GM12878 (cell line): Measurements from ENCODE around the gene CDKL4. TPM values are rescaled to one million over a fixed set of nuclear protein-coding genes. Genes with fewer than 3 reads are reported as not detected.

Experiments used
- ATAC-seq: fragments of 200-7000 bp; cut with Tn5 transposase; 3 replicates; pipeline ENCODE4 v1.9.1; 2020; ENCODE audit warnings: mild to moderate bottlenecking, moderate library complexity
- BruUV-seq: library from RNA; stranded (reverse); fragments of 400-500 nt; replicated peaks from 2 replicates; lab custom pipeline; 2021; lab: Mats Ljungman, UMichigan
- CTCF ChIA-PET: fragments of 300-600 bp; sonication (Branson Sonifier 250); formaldehyde crosslinking; extraction: SDS; loops from one replicate; lab custom pipeline; 2021; ENCODE audit warnings: inconsistent platforms; lab: Yijun Ruan, JAX
- POLR2A ChIA-PET: fragments of 350-600 bp; formaldehyde crosslinking; extraction: SDS; loops from one replicate; lab custom pipeline; 2021; ENCODE audit warnings: inconsistent platforms; lab: Charles Lee
- RAD21 ChIA-PET: fragments of 300-600 bp; sonication (Branson Sonifier 250); formaldehyde crosslinking; loops from one replicate; lab custom pipeline; 2023; ENCODE audit warnings: antibody characterized with exemption; ENCODE audit not compliant: unreplicated experiment; lab: Charles Lee
- SMC1A ChIA-PET: fragments of 300-600 bp; sonication (Branson Sonifier 250); formaldehyde crosslinking; loops from one replicate; lab custom pipeline; 2023; ENCODE audit not compliant: unreplicated experiment, uncharacterized antibody; lab: Charles Lee
- DNase-seq: peaks from one replicate; pipeline ENCODE4 v3.0.0-alpha.2; 2011; ENCODE audit warnings: low read depth, low spot score
- FAIRE-seq: peaks from 3 replicates; lab custom pipeline; 2011; peaks lifted over from hg19 to GRCh38; lab: Jason Lieb, UNC
- H2AFZ ChIP-seq: 2 replicates; pipeline ENCODE4 v1.6.0; 2011; ENCODE audit warnings: low read depth, low read length, control low read depth; ENCODE audit not compliant: control insufficient read depth
- H3K27ac ChIP-seq: 2 replicates; pipeline ENCODE4 v1.5.1; 2011; ENCODE audit warnings: control low read depth; ENCODE audit not compliant: control insufficient read depth, insufficient read depth
- H3K27me3 ChIP-seq, 2 experiments: replicated peaks in 1 of 2; 2 replicates each; pipeline versions ENCODE4 v1.6.0 to v1.6.1; 2011; ENCODE audit warnings: low read length in 1 of 2; ENCODE audit not compliant: control insufficient read depth in 2 of 2, insufficient read depth in 2 of 2
- H3K36me3 ChIP-seq, 2 experiments: 2 replicates each; pipeline ENCODE4 v1.5.1; 2011; ENCODE audit warnings: low read length in 1 of 2; ENCODE audit not compliant: control insufficient read depth in 2 of 2, insufficient read depth in 2 of 2
- H3K4me1 ChIP-seq: 2 replicates; pipeline ENCODE4 v1.6.1; 2011; ENCODE audit warnings: mild to moderate bottlenecking, low read length, moderate library complexity, mixed read lengths; ENCODE audit not compliant: control insufficient read depth, insufficient read depth
- H3K4me2 ChIP-seq: 2 replicates; pipeline ENCODE4 v1.6.0; 2011; ENCODE audit warnings: control low read depth; ENCODE audit not compliant: control insufficient read depth, insufficient read depth
- H3K4me3 ChIP-seq: fragments of 200-600 bp; sonication (generic); 2 replicates; pipeline ENCODE4 v1.5.1; 2016
- H3K79me2 ChIP-seq: 2 replicates; pipeline ENCODE4 v1.6.0; 2011; ENCODE audit warnings: low read length; ENCODE audit not compliant: control insufficient read depth, insufficient read depth
- H3K9ac ChIP-seq: 2 replicates; pipeline ENCODE4 v1.8.0; 2011; ENCODE audit warnings: low read length, control low read depth, mixed read lengths; ENCODE audit not compliant: control insufficient read depth, insufficient read depth
- H3K9me3 ChIP-seq: replicated peaks from 3 replicates; pipeline ENCODE4 v1.5.1; 2011; ENCODE audit warnings: mild to moderate bottlenecking, low read length; ENCODE audit not compliant: control insufficient read depth, insufficient read depth
- H4K20me1 ChIP-seq: 2 replicates; pipeline ENCODE4 v1.6.0; 2011; ENCODE audit not compliant: control insufficient read depth, insufficient read depth
- ASH2L ChIP-seq: fragments of 300-600, 200-600 bp; sonication (generic); IDR thresholded peaks from 2 replicates; pipeline ENCODE4 v1.6.1; 2017; ENCODE audit warnings: low read depth, mild to moderate bottlenecking, borderline replicate concordance
- BCL11A ChIP-seq: IDR thresholded peaks from 2 replicates; pipeline ENCODE4 v1.6.1; 2011; ENCODE audit warnings: low read depth, low read length
- BCLAF1 ChIP-seq: fragments of 450-650 bp; IDR thresholded peaks from 2 replicates; pipeline ENCODE4 v1.6.1; 2017; ENCODE audit warnings: antibody characterized with exemption, mild to moderate bottlenecking, moderate library complexity
- CBFB ChIP-seq: IDR thresholded peaks from 2 replicates; pipeline ENCODE4 v1.6.1; 2016; ENCODE audit warnings: antibody characterized with exemption, low read depth
- JUNB ChIP-seq: IDR thresholded peaks from 2 replicates; pipeline ENCODE4 v1.6.1; 2016; ENCODE audit warnings: antibody characterized with exemption, mild to moderate bottlenecking
- KDM1A ChIP-seq: fragments of 200-600 bp; sonication (generic); IDR thresholded peaks from 2 replicates; pipeline ENCODE4 v1.6.1; 2016; ENCODE audit warnings: borderline replicate concordance
- NFYA ChIP-seq: IDR thresholded peaks from 2 replicates; pipeline ENCODE4 v1.6.1; 2011; ENCODE audit warnings: low read depth, mild to moderate bottlenecking, low read length, improper control_type of control experiment, borderline replicate concordance
- SMARCA5 ChIP-seq: fragments of 450-650 bp; IDR thresholded peaks from 2 replicates; pipeline ENCODE4 v1.6.1; 2017; ENCODE audit warnings: mild to moderate bottlenecking
- SMC3 ChIP-seq: IDR thresholded peaks from 2 replicates; pipeline ENCODE4 v1.6.1; 2011; ENCODE audit warnings: low read length, improper control_type of control experiment, borderline replicate concordance
- SUZ12 ChIP-seq: fragments of 200-600 bp; sonication (generic); IDR thresholded peaks from one replicate; pipeline ENCODE4 v1.6.1; 2018; ENCODE audit warnings: antibody characterized with exemption, mild to moderate bottlenecking; ENCODE audit not compliant: unreplicated experiment
- ZSCAN29 ChIP-seq: fragments of 450-650 bp; IDR thresholded peaks from 2 replicates; pipeline ENCODE4 v1.6.1; 2017; ENCODE audit warnings: mild to moderate bottlenecking, moderate library complexity
- WGBS: methylation state at CpG from one replicate; pipeline ENCODE4 v1.1.6; 2016; ENCODE audit warnings: low lambda C conversion rate; ENCODE audit not compliant: insufficient replicate concordance, insufficient coverage; ENCODE audit errors: missing lambda C conversion rate; 5-methylcytosine and 5-hydroxymethylcytosine counted together
- in situ Hi-C: fragments of 300-500 bp; cut with MboI; formaldehyde crosslinking; loops from 9 replicates; pipeline ENCODE4 v1.14.3; 2018; ENCODE audit warnings: mixed read lengths
- intact Hi-C: fragments of 100-400 bp; cut with micrococcal nuclease; formaldehyde crosslinking; loops from one replicate; pipeline ENCODE4 v1.14.2; 2022; ENCODE audit not compliant: unreplicated experiment
- polyA plus RNA-seq, 11 experiments: library from polyadenylated mRNA; depleted of rRNA in 4 of 11; unstranded in 6 of 11; stranded (reverse) in 5 of 11; fragments of >200 nt; fragmentation: Nextera tagmentation in 4 of 11; fragmentation: Illumina TruSeq in 1 of 11; extraction: Ambion mirVana in 4 of 11; extraction: Trizol in 1 of 11; gene quantifications; 1 replicate in 1 of 11; 2 replicates in 10 of 11; pipeline versions ENCODE4 v1.2.1 to v1.2.3, GENCODE V29; 2011 to 2016; ENCODE audit warnings: inconsistent platforms in 2 of 11, missing spikeins in 2 of 11, low read depth in 1 of 11
- total RNA-seq, 4 experiments: library from RNA; depleted of rRNA in 3 of 4; stranded (reverse); fragments of >200 nt in 3 of 4; fragmentation: Illumina TruSeq in 1 of 4; extraction: Trizol in 1 of 4; gene quantifications; 2 replicates each; pipeline versions ENCODE4 v1.2.1 to v1.2.3, GENCODE V29; 2013 to 2021
- TF ChIP-seq, protein P1 (sequence below): IDR thresholded peaks from 2 replicates; pipeline ENCODE4 v1.6.1; 2012; ENCODE audit warnings: low read depth, low read length, improper control_type of control experiment

The CDKL4 gene
- total and polyA plus RNA-seq, 10 of the 15 experiments (the other 5 are each of a cell fraction or from before 2014, with no cell fraction given): not detected

DNA sequence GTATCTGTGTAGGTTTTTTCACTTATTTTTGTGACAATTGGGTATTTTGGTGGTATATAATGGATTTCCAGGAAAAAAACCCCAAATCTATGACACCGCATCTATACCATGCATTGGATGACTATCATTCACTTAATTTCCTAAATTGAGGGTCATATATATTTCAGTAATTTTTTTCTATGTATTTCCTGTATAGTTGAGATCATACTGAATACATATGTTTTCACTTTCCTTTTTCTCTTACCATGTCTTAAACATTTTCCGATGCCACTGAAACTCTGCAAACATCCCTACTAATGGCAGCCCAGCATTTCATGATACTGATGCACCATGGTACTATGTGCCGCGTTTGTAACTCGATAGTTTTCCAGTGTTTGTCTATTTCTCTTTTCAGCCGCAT is 40.4 kb downstream of the CDKL4 start:
- intact Hi-C loops: no loop called here
- Histone ChIP-seq H3K27ac (no peak overlapping the region), H3K36me3 (no peaks in the 10 kb centered on the region), H2AFZ (no peak overlapping the region), H3K9ac (no peak overlapping the region), H3K79me2 (no peaks in the 10 kb centered on the region), H3K4me2 (no peak overlapping the region), H3K4me1 (no peaks in the 10 kb centered on the region), H3K27me3 (no peaks in the 10 kb centered on the region), H4K20me1 (no peaks in the 10 kb centered on the region), H3K9me3 (no peaks in the 10 kb centered on the region), H3K4me3 (no peak overlapping the region)
- ATAC-seq (no peak), FAIRE-seq (peak; percentile 74), DNase-seq (no peak)
- POLR2A ChIA-PET: no interaction called here
- RAD21 ChIA-PET: no interaction called here
- WGBS: 77% methylated on average over 6 of the region's 6 CpGs
- BruUV-seq: no TSS peak
- CTCF ChIA-PET: interaction anchor here (0.6 to 1.3 kb wide), 2 partner anchors 71 to 257 kb away, joined by 3 to 5 read pairs; no protein-coding TSS in a partner anchor
- in situ Hi-C loops: no loop called here
- TF ChIP-seq BCLAF1: no peak
- TF ChIP-seq, protein P1, sequence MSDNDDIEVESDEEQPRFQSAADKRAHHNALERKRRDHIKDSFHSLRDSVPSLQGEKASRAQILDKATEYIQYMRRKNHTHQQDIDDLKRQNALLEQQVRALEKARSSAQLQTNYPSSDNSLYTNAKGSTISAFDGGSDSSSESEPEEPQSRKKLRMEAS: no peak
- TF ChIP-seq CBFB: no peak
- no peak for TF ChIP-seq SMARCA5
- TF ChIP-seq JUNB: no peak
- no peak for TF ChIP-seq NFYA
- no peak for TF ChIP-seq ASH2L
- TF ChIP-seq KDM1A: no peak
- no peak for TF ChIP-seq SMC3
- no peak for TF ChIP-seq BCL11A
- no peak for TF ChIP-seq ZSCAN29
- TF ChIP-seq SUZ12: no peak
- SMC1A ChIA-PET: interaction anchor here (1.3 kb wide), 1 partner anchor 9 kb away, joined by 4 read pairs; no protein-coding TSS in a partner anchor
